Measurements from ENCODE around the gene FMC1.

DNA sequence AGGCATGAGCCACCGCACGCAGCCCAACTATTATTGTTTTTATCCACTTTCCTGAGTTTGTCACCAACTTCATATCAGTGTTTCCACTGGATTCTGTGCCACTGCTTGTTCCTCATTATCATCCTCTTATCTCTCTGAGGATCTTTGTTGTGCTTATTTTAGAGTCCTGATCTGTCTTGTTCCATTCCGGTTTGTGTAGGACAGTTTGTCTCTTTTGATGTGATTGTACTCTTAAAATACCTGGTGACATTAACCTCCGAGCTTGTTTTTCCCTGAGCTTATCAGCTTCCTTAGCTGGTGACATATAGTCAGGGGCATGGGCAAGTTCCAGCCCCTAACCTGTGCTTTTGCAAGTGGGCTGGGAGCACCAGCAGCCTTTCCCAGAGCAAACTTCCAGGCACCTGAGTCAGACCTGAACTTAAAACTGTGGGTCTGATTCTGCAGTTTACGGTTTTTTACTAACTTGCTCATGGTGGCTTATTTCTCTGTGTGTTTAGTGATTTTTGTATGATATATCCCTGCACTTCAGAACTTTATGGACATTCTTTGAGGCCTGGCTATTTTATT lies 23.1 kb upstream of the FMC1 start:
- TF ChIP-seq POLR2A (IDR thresholded peaks at IDR 0.05), result no peak
- TF ChIP-seq, protein P1, sequence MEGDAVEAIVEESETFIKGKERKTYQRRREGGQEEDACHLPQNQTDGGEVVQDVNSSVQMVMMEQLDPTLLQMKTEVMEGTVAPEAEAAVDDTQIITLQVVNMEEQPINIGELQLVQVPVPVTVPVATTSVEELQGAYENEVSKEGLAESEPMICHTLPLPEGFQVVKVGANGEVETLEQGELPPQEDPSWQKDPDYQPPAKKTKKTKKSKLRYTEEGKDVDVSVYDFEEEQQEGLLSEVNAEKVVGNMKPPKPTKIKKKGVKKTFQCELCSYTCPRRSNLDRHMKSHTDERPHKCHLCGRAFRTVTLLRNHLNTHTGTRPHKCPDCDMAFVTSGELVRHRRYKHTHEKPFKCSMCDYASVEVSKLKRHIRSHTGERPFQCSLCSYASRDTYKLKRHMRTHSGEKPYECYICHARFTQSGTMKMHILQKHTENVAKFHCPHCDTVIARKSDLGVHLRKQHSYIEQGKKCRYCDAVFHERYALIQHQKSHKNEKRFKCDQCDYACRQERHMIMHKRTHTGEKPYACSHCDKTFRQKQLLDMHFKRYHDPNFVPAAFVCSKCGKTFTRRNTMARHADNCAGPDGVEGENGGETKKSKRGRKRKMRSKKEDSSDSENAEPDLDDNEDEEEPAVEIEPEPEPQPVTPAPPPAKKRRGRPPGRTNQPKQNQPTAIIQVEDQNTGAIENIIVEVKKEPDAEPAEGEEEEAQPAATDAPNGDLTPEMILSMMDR (IDR thresholded peaks at IDR 0.05), result no peak
- TF ChIP-seq EP300 (IDR thresholded peaks at IDR 0.05), result no peak
- TF ChIP-seq POLR2AphosphoS5 (IDR thresholded peaks at IDR 0.05), result no peak
